Chondrocyte (in vitro differentiated cells): ENCODE data around the gene EFCAB12. TPM values are rescaled to one million over a fixed set of nuclear protein-coding genes. Genes with fewer than 3 reads are reported as not detected.

Experiments used
- DNase-seq: peaks from one replicate; pipeline ENCODE4 v3.0.0; 2021; ENCODE audit warnings: mixed read lengths, low spot score
- H3K27ac Mint-ChIP-seq: one replicate; pipeline ENCODE4 v1.8.0; 2021; ENCODE audit warnings: mild to moderate bottlenecking, moderate library complexity, mixed read lengths; ENCODE audit not compliant: unreplicated experiment
- H3K27me3 Mint-ChIP-seq: 2 replicates; pipeline ENCODE4 v1.8.0; 2021; ENCODE audit warnings: low read depth, mixed read lengths
- H3K36me3 Mint-ChIP-seq: 2 replicates; pipeline ENCODE4 v1.8.0; 2021; ENCODE audit warnings: low read depth, mixed read lengths
- H3K4me1 Mint-ChIP-seq: 2 replicates; pipeline ENCODE4 v1.8.0; 2021; ENCODE audit warnings: low read depth, mild to moderate bottlenecking, mixed read lengths
- H3K4me3 Mint-ChIP-seq: one replicate; pipeline ENCODE4 v1.8.0; 2021; ENCODE audit warnings: mild to moderate bottlenecking, moderate library complexity, mixed read lengths; ENCODE audit not compliant: unreplicated experiment
- H3K9me3 Mint-ChIP-seq: 2 replicates; pipeline ENCODE4 v1.8.0; 2021; ENCODE audit warnings: low read depth, mixed read lengths
- total RNA-seq: library from RNA; stranded (reverse); gene quantifications from 3 replicates; pipeline ENCODE4 v1.2.1, GENCODE V29; 2021
- TF ChIP-seq, protein P1 (sequence below): fragments of 200-600 bp; sonication (generic); IDR thresholded peaks from 2 replicates; pipeline ENCODE4 v1.5.0; 2021; ENCODE audit warnings: antibody characterized with exemption, mild to moderate bottlenecking, moderate library complexity

Gene EFCAB12
- total RNA-seq, 1 donor from 2014 or later: not detected

DNA sequence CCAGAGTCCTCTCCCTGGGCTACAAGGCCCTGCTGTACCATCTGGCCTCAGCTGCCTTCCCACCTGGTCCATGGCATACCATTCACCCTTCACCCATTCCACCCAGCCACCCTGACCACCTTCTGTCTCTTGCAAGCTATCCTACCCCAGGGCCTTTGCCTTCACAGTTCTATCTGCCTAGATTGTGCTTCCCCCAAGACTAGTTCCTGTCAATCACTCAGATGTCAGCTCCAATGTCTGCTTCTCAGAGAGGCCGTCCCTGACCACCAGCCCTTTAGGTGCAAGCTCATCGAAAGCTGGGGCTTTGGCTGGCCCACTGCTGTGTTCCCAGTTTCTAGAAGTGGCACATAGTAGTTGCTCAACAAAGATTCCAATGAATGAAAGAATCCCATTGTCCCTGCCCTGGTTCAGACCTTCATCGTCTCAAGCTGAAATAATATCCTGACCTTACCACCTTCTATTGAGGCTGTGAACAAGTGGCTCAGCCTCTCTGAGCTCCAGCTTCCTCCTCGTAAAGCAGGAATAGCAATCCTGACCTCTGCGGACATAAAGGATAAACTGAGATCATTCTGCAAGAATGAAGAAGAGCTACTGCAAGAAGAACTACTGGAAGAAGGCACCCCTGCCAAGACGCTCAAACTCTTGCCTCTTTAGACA lies 15.8 kb downstream of the EFCAB12 start:
- H3K4me1 Mint-ChIP-seq: peaks cover 17% of the 10 kb centered on the region
- no peaks in the 10 kb centered on the region for H3K9me3 Mint-ChIP-seq
- no peak overlapping the region for H3K4me3 Mint-ChIP-seq
- H3K27ac Mint-ChIP-seq: no peak overlapping the region
- H3K27me3 Mint-ChIP-seq: no peaks in the 10 kb centered on the region
- no peak for DNase-seq
- no peaks in the 10 kb centered on the region for H3K36me3 Mint-ChIP-seq
- TF ChIP-seq, protein P1, sequence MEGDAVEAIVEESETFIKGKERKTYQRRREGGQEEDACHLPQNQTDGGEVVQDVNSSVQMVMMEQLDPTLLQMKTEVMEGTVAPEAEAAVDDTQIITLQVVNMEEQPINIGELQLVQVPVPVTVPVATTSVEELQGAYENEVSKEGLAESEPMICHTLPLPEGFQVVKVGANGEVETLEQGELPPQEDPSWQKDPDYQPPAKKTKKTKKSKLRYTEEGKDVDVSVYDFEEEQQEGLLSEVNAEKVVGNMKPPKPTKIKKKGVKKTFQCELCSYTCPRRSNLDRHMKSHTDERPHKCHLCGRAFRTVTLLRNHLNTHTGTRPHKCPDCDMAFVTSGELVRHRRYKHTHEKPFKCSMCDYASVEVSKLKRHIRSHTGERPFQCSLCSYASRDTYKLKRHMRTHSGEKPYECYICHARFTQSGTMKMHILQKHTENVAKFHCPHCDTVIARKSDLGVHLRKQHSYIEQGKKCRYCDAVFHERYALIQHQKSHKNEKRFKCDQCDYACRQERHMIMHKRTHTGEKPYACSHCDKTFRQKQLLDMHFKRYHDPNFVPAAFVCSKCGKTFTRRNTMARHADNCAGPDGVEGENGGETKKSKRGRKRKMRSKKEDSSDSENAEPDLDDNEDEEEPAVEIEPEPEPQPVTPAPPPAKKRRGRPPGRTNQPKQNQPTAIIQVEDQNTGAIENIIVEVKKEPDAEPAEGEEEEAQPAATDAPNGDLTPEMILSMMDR: no peak

DNA sequence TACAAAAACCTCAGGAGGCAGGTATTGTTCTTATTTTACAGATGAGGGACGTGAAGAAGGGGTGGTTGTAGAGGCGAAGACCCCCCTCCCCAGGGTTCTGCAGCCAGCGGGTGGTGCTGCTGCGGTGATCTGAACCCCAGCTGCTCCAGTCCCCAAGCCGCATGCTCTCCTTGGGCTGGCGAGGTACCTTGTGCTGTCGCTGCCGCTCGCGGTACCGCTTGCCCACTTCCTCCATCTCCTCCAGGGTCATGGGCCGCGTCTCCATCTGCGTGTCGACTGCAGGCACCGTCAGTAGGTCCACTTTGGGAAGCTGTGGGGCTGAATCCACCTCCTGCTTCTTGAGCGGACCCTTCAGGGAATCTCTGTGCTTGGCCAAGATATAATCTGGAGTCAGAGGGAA lies 17.5 kb downstream of the EFCAB12 start:
- Mint-ChIP-seq H3K27me3 (no peaks in the 10 kb centered on the region), H3K4me3 (no peak overlapping the region), H3K36me3 (no peaks in the 10 kb centered on the region)

DNA sequence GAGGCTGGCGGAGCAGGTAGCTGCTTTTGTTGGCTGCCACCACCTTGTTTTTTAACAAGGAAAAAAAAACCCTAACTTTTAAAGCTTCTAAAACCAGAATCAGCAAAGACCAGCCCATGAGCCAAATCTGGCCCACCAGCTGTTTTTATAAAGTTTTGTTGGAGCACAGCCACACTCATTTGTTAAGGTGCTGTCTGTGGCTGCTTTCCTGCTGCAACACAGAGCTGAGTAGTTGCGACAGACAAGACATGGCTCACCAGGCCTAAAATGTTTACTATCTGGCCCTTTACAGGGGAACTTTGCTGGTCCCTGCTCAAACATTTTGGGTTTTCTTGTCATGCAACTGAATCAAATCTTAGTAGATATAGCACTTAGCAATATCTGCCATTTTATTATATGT lies 18.9 kb downstream of the EFCAB12 start:
- peaks cover 17% of the 10 kb centered on the region for H3K4me1 Mint-ChIP-seq
- no peaks in the 10 kb centered on the region for H3K36me3 Mint-ChIP-seq
- H3K27ac Mint-ChIP-seq: no peak overlapping the region
- H3K9me3 Mint-ChIP-seq: no peaks in the 10 kb centered on the region
- H3K4me3 Mint-ChIP-seq: no peak overlapping the region
- TF ChIP-seq, protein P1: no peak
- DNase-seq: no peak
- no peaks in the 10 kb centered on the region for H3K27me3 Mint-ChIP-seq

More for the DNA sequence above, 17.5 kb downstream of the EFCAB12 start:
- TF ChIP-seq, protein P1: no peak
- no peak overlapping the region for H3K27ac Mint-ChIP-seq
- no peaks in the 10 kb centered on the region for H3K9me3 Mint-ChIP-seq
- no peak for DNase-seq
- peaks cover 17% of the 10 kb centered on the region for H3K4me1 Mint-ChIP-seq

DNA sequence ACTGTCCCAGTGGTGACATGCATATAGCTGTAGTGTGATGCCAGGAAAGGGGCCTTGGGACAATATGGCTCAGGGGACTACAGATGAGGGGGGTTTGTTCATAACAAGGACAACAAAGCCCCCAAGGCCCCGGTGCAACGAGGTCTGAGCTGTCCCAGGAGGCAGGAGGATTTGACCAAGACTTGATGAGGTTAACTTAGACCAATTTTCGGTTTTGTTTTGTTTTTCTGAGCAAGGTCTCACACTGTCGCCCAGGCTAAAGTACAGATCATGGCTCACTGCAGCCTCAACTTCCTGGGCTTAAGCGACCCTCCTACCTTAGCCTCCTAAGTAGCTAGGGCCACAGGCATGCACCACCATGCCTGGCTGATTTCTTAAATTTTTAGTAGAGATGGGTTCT lies 23.8 kb downstream of the EFCAB12 start:
- H3K27me3 Mint-ChIP-seq: no peaks in the 10 kb centered on the region
- H3K27ac Mint-ChIP-seq: no peak overlapping the region
- no peaks in the 10 kb centered on the region for H3K36me3 Mint-ChIP-seq
- H3K4me1 Mint-ChIP-seq: peaks cover 3% of the 10 kb centered on the region
- no peaks in the 10 kb centered on the region for H3K9me3 Mint-ChIP-seq
- TF ChIP-seq, protein P1: no peak
- H3K4me3 Mint-ChIP-seq: no peak overlapping the region
- DNase-seq: no peak

DNA sequence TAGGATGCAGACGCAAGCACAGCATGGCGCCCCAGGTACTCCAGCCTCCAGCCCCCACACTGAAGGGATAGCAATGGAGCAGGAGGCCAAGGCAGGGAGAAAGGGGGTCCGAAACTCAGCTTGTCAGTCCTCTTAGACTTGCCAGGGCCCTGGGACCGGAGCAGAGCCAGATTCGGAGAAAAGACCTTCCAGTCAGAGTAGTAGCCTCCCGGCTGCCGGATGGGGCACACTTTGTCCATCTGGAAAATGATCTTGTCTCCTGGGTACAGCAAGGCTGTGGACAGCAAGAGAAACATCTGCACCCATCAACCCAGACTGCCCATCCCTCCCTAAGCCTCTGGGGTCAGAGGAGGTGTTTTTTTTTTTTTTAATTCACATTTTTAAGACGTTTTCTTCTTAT lies 24.3 kb downstream of the EFCAB12 start:
- TF ChIP-seq, protein P1: no peak
- Mint-ChIP-seq H3K27me3 (no peaks in the 10 kb centered on the region), H3K9me3 (no peaks in the 10 kb centered on the region), H3K4me1 (peaks cover 3% of the 10 kb centered on the region), H3K36me3 (no peaks in the 10 kb centered on the region), H3K27ac (no peak overlapping the region), H3K4me3 (no peak overlapping the region)
- no peak for DNase-seq
